COLO829 (cell line): ENCODE results near the gene SLPI.

Experiments
- DNase-seq: peaks from one replicate; pipeline ENCODE4 v3.0.0; 2012; ENCODE audit warnings: low spot score

SLPI gene

DNA sequence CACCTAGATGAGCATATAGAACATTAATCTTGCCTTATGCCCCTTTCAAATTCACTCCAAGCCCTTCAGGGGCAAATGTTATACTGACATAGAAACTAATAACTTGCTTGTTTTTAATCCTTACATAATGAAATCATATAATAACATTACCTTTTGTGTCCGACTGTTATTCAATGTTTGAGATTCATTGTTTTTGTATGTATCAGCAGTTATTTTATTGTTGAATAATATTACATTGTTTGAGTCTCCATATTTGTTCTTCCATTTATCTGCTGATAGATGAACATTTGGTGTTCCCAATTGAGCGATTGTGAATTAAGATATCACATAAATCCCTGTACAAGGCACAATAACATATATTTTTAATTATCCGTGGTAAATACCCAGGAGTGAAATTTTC, 41.5 kb downstream of the SLPI start:
- DNase-seq = no peak

DNA sequence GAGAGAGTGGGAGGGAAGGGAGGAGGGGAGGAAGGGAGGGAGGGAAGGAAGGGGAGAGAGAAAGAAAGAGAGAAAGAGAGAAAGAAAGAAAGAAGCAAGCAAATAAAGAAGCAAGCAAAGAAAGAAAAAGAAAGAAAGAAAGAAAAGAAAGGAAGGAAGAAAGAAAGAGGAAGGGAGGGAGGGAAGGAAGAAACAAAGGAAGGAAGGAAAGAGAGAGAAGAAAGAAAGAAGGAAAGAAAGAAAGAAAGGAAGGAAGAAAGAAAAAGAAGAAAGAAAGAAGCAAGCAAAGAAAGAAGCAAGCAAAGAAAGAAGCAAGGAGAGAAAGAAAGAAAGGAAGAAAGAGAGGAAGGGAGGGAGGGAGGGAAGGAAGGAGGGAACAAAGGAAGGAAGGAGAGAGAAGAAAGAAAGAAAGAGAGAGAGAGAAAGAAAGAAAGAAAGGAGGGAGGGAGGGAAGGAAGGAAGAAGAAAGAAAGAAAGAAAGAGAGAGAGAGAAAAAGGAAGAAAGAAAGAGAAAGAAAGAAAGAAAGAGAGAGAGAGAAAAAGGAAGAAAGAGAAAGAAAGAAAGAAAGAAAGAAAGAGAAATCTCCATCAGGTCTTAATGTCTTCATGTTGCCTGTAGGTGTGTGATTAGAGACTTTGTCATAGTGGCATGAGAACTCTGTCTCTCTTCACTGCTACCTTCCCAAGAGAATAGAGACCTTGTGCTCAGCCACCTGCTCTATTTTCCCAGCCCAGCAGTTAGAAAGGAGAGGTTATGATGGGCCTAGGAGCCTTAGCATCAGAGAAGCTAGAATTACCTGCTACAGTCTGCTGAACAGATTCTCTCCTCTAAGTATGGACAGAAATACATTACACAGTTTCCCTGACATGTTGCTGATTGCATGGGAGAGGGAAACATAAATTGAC, 42.5 kb downstream of the SLPI start:
- no peak for DNase-seq

DNA sequence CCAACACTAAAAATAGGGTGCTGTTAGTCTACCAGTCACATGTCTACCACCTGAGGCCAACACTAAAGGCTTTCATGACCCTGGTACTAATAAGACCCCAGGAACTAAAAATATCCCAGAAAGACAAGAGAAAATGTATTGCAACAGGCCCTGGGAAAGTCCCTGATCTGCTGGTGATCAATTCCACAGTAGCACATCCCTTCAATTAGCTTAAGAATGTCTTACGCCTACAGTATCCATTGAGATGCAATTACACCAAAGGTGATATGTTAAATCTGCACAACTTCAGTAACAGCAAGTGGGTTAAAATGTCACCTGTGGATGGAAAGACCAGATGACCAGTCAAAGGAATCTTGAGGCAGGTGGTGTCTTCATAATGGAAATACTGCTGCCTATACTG, 44.4 kb downstream of the SLPI start:
- DNase-seq = no peak

DNA sequence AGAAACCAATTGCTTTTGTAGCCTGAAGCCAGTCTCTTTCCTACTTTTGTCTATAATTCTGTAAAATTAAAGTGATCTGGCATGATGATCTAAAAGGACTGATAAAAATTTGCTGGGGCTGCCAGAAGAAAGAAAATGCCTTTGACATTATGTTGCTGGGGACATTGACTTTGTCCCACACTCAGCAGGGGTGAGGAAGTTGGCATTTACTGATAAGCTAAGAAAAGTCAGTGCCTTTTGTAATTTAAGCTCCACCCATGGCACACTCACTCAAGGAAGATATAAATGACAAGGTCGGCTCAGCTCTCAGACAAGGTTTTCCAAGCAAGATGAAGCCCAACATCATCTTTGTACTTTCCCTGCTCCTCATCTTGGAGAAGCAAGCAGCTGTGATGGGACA, 47.6 kb downstream of the SLPI start, which contains the start of gene SEMG1:
TSS of gene SEMG1 (plus strand) at position 309 of the 400 bp plus-strand sequence. CDS start at position 330, 21 bp downstream.
- no peak for DNase-seq
